A549 (cell line): ENCODE measurements around the gene ADRA2A.

Experiments
- CTCF ChIP-seq: fragments of >200 bp; sonication (Bioruptor Twin); formaldehyde crosslinking; IDR thresholded peaks from 3 replicates; pipeline ENCODE4 v1.5.1; 2016
- POLR2A ChIP-seq: IDR thresholded peaks from 2 replicates; pipeline ENCODE4 v1.6.1; 2012; ENCODE audit warnings: mild to moderate bottlenecking, low read length
- ZFP36 ChIP-seq: fragments of 450-650 bp; IDR thresholded peaks from 2 replicates; pipeline ENCODE4 v1.6.1; 2014; ENCODE audit warnings: borderline replicate concordance; ENCODE audit not compliant: partially characterized antibody
- TF ChIP-seq, protein P1 (sequence below): fragments of 450-650 bp; IDR thresholded peaks from 2 replicates; pipeline ENCODE4 v1.6.1; 2014; ENCODE audit warnings: antibody characterized with exemption
- TF ChIP-seq, protein P2 (sequence below): fragments of 200-600 bp; sonication (generic); IDR thresholded peaks from 2 replicates; pipeline ENCODE4 v1.6.1; 2016; ENCODE audit warnings: antibody characterized with exemption, mild to moderate bottlenecking, moderate library complexity

DNA sequence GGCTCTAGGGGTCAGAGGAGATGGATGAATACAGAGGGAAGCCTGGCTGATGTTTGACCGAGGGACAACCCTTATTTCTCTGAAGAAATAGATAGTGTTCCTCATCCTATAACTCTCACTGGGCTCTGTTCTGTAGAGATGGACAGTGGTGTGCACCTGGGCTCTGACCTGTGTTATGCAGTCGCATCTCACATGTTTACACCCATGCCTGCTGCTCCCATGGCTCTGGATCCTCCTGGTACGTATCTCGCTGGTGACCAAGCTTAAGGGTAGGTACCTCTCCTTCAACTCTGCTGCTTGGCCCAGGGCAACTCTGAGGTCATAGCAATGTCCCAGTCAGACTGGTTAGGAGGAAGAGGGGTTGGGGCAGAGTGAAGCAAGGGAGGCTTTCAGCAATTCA is 42.8 kb downstream of the ADRA2A start:
- TF ChIP-seq POLR2A (no peak), CTCF (no peak), ZFP36 (no peak)
- TF ChIP-seq, protein P1, sequence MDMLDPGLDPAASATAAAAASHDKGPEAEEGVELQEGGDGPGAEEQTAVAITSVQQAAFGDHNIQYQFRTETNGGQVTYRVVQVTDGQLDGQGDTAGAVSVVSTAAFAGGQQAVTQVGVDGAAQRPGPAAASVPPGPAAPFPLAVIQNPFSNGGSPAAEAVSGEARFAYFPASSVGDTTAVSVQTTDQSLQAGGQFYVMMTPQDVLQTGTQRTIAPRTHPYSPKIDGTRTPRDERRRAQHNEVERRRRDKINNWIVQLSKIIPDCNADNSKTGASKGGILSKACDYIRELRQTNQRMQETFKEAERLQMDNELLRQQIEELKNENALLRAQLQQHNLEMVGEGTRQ, result no peak
- TF ChIP-seq, protein P2, sequence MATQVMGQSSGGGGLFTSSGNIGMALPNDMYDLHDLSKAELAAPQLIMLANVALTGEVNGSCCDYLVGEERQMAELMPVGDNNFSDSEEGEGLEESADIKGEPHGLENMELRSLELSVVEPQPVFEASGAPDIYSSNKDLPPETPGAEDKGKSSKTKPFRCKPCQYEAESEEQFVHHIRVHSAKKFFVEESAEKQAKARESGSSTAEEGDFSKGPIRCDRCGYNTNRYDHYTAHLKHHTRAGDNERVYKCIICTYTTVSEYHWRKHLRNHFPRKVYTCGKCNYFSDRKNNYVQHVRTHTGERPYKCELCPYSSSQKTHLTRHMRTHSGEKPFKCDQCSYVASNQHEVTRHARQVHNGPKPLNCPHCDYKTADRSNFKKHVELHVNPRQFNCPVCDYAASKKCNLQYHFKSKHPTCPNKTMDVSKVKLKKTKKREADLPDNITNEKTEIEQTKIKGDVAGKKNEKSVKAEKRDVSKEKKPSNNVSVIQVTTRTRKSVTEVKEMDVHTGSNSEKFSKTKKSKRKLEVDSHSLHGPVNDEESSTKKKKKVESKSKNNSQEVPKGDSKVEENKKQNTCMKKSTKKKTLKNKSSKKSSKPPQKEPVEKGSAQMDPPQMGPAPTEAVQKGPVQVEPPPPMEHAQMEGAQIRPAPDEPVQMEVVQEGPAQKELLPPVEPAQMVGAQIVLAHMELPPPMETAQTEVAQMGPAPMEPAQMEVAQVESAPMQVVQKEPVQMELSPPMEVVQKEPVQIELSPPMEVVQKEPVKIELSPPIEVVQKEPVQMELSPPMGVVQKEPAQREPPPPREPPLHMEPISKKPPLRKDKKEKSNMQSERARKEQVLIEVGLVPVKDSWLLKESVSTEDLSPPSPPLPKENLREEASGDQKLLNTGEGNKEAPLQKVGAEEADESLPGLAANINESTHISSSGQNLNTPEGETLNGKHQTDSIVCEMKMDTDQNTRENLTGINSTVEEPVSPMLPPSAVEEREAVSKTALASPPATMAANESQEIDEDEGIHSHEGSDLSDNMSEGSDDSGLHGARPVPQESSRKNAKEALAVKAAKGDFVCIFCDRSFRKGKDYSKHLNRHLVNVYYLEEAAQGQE, result no peak
